ENCODE measurements around the gene NOL4L.

NOL4L gene

GRCh38 chr20:32527447-32528055, 57.6 kb downstream of the NOL4L start:
- H3K4me3 ChIP-seq = no peak overlapping the region
- TF ChIP-seq CTCF (IDR thresholded peaks at IDR 0.05) = no peak
- DNase-seq (ENCODE audit: low spot score) = no peak
- no peak overlapping the region for H3K27ac ChIP-seq

- H3K27ac ChIP-seq = no peak overlapping the region
- no peak for TF ChIP-seq CTCF (IDR thresholded peaks at IDR 0.05)
- DNase-seq (ENCODE audit: low spot score) = no peak
- no peak overlapping the region for H3K4me3 ChIP-seq
Observed at GRCh38 chr20:32527052-32527446, 58.1 kb downstream of the NOL4L start.

- no peak overlapping the region for H3K4me3 ChIP-seq
- no peak for TF ChIP-seq CTCF (IDR thresholded peaks at IDR 0.05)
- H3K27ac ChIP-seq = no peak overlapping the region
- DNase-seq (ENCODE audit: low spot score) = no peak
Observed at GRCh38 chr20:32526541-32526940, 58.6 kb downstream of the NOL4L start.

- TF ChIP-seq CTCF (IDR thresholded peaks at IDR 0.05) = no peak
- Histone ChIP-seq H3K4me3 (no peak overlapping the region), H3K27ac (no peak overlapping the region)
- no peak for DNase-seq (ENCODE audit: low spot score)
Observed at GRCh38 chr20:32526125-32526524, 59.0 kb downstream of the NOL4L start.

DNA sequence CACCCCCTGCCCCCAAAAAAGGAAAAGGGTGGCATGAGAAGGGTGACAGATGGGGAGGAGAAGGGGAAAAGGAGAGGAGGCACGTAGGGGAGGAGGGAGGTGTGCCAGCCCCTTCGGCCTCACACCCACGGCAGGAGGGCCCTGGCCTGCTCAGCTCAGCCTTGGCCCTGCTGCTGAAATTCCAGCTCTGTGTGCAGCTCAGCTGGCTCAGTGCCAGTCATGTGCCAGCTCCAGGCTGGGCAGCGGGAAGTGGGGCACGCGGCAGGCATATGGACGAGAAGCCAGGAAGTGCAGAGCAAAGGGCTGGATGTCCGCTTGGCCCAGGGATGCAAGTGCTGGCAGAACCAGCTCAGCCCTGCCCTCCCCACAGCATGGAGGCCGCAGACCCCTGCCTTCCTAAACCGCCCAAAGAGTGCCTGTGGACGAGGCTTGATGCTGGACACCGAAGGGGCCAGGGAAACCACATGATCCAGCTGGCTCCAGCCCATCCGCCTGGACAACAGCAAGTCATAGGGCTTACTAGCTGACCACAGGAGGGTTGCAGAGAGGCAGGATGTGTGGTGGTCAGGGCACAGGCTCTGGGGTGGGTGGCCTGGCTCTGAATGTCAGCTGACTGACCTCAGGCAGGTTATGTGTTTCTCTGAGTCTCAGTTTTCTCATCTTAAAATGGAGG, 60.2 kb downstream of the NOL4L start:
- DNase-seq (ENCODE audit: low spot score) = no peak
- no peak overlapping the region for H3K27ac ChIP-seq
- H3K4me3 ChIP-seq = no peak overlapping the region
- TF ChIP-seq CTCF (IDR thresholded peaks at IDR 0.05) = no peak

GRCh38 chr20:32523613-32524213, 61.4 kb downstream of the NOL4L start:
- Histone ChIP-seq H3K27ac (no peak overlapping the region), H3K4me3 (no peak overlapping the region)
- no peak for DNase-seq (ENCODE audit: low spot score)
- TF ChIP-seq CTCF (IDR thresholded peaks at IDR 0.05) = no peak

Measured in coronary artery (tissue), 2 donors.